Measurements from ENCODE around the gene CELF1.

GRCh38 chr11:47485107-47485506 lies 67.8 kb downstream of the CELF1 start:
- TF ChIP-seq CTCF (conservative IDR thresholded peaks at IDR 0.05; ENCODE audit: low read depth in 2 of 2) (no peak), EZH2 (IDR thresholded peaks at IDR 0.05; ENCODE audit: low read depth, unreplicated experiment) (no peak), CREB1 (CRISPR knock-in tag; IDR thresholded peaks at IDR 0.05; ENCODE audit: low read depth) (no peak), POLR2AphosphoS5 (IDR thresholded peaks at IDR 0.05; ENCODE audit: low read depth) (no peak), REST (IDR thresholded peaks at IDR 0.05; ENCODE audit: unreplicated experiment) (no peak), JUNB (IDR thresholded peaks at IDR 0.05; ENCODE audit: unreplicated experiment) (no peak), EZH2phosphoT487 (IDR thresholded peaks at IDR 0.05; ENCODE audit: unreplicated experiment) (no peak), NANOG (IDR thresholded peaks at IDR 0.05; ENCODE audit: borderline replicate concordance) (no peak), ZNF331 (CRISPR knock-in tag; IDR thresholded peaks at IDR 0.05; ENCODE audit: low read depth) (no peak), ZNF114 (CRISPR knock-in tag; IDR thresholded peaks at IDR 0.05) (no peak)

All from GM23338 (cell line).